CMK (cell line): ENCODE measurements around the gene TNIP2.
"Not testable (repeated sequence)": the region's sequence is repeated elsewhere in the genome, so short reads cannot be mapped to it uniquely, and the experiment has no call there.

Experiments
- DNase-seq: peaks from one replicate; pipeline ENCODE4 v3.0.0-alpha.2; 2010; ENCODE audit warnings: low read depth

TNIP2 gene

DNA sequence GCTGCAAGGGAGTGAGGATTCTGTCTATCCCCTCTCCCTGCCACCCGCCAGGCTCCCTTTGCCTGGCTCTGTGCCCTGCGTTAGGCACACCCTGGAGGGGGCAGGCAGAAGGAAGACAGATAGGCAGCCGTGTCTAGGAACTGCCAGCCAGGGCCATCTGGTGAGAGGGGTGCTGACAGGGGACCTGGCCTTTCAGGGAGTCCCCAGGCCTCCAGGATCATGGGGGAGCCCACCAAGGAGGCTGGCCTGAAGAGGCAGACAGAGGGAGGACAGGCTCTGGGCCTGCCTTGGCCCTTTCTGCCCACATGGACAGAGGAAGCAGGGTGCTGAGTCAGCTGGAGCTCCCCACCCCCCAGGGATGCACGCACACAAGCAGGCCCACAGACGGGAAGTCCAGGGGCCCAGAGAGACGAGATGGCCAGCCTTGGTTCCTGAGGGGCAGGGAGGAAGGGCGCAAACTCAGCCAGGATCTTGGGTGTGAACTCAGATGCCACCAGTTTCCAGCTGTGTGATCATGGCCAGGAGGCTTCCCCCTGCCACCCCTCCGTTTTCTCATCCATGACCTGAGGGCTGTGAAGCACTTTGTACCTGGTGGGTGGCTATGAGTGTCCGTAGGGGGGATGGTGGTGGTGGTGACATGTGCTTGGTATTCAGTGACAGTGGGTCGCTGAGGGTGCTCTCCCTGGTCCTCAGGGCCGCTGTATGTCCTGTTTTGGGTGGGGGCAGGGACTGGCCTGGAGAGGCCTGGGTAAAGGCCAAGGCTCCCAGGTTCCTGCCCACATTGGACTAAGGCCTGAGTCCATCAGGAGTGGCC lies 38.6 kb upstream of the TNIP2 start:
- no peak for DNase-seq

DNA sequence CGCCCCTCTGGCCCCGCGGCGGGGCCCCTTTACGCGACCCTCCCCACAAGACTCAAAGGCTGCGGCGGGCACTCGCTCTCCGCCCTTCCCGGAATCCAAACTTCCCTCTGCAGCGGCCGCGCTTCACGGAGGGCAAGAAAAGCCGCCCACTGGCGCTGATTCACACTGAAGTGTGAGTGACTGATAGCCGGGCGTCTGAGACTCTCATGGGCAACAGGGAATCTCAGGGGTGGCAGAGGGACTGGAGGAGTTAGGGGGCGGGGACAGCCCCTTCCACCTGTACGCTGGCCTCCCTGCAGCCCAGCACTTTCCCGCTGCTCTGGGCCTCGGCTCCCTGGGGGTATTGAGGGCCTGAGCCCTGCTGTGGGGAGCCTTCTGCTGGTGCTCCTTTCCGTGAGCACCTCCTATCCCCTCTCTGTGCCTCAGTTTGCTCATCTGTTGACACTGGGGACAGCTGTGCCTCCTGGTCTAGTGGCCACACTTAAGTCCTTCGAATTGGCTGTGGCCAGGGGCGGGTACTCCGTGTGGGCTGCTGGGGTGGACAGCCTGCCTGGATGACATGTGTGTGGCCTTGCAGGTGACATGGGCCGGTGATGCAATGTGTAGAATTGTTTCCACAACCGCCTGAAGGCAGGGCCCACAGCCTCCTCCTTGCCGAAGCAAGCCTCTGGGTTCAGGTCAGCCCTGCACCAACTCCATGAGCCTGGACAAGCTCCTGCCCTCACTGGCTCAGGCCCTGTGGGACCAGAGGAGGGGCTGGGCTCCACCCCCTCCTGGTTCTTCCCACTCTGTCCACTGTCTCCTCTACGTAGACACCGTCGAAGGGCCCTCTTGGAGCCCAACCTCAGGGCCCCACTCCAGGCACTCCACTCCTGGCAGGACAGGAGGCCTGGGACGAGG lies 37.7 kb upstream of the TNIP2 start:
- DNase-seq: no peak

DNA sequence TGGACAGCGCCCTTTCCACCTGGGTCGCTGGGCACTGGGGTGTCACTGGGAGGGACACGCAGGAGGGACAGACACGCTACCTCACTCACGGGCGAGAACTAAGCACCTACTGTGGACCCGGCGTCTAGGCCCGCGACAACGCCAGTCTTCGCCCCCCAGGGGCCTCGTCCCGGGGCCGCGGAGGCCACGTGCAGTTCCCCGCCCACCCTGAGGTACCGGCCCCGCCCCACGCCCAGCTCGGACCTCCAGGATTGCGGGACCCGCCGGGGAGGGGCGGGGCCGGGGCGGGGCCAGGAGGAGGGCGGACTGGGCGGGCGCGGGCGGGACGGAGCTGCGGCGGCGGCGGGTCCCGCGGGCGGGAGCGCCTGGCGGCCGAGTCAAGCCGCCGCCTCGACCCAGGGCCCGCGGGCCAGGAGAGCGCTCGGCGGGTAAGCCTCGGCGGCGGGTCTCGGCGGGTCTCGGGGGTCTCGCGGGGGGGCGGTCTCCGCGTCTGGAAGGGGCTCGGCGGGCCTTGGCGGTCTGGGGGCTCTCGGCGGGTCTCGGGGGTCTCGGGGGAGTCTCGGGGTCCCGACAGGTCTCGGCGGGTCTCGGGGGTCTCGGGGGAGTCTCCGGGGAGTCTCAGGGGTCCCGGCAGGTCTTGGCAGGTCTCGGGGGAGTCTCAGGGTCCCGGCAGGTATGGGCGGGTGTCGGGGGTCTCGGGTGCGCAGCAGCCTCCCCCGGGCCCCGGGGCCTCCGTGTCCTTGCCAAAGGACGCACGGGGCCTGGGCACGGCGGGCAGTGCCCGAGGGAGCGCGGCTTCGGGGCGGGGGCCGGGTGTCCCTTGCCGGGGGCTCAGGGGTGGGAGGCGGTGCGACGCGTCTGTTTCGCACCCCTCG lies 36.8 kb upstream of the TNIP2 start, which contains the start of gene SH3BP2:
TSS of gene SH3BP2 (plus strand) at position 375 of the 875 bp plus-strand sequence. CDS start 27,533 bp downstream, outside the sequence.
- no peak for DNase-seq

DNA sequence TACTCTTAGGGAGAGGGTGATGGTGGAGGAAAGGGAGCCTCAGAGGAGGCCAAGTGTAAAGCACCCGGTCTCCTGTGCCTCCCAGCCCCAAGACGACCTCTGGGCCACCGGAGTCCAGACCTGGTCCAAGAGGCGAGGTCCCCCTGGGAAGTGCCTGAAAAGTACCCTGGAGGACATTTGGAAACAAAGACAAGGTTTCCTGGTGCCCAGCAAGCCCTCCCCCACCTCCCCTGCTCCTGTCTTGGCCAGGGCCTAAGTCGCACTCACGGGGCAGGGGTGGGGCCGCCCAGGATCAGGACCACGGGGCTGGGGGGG lies 36.2 kb upstream of the TNIP2 start:
- DNase-seq: no peak

DNA sequence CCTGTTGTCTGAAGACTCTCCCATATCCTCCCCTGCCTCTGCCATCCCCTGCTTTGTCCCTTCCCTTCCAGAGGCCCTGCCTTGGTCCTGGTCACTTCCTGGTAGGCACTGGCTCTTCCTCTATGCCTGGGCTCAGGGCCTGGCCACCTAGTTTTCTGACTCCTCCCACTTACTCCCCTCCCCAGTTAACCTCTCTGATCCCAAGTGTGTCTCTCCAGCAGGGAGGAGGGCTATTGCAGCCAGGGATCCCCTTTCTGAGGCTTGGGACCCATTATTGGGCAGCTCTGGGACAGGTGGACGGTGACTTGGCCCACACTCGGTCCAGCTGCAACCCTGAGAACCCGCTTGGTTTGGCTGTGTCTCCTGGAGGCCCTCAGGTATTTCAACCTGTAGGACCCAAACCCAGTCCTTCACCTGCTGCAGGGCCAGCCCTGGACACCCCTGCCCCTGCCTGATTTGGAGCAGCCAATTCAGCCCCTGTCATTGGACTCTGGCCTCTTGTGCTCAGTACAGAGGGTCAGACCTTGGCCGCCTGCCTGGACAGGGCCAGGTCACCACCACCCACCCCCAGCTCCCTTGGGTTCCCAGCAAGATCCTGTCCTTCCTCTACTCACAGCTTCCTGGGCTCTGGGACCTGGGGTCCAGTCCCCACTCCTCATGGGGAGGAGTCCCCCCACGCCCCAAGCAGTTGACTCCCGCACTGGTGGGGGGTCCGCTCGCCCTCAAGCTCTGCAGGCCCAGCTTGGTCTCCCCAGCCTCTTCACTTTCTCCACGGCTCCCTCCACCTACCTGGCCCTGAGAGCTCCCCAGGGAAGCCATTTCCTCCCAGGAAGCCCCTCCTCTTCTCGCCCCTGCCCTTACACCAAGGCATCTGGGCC lies 35.6 kb upstream of the TNIP2 start:
- DNase-seq: no peak

DNA sequence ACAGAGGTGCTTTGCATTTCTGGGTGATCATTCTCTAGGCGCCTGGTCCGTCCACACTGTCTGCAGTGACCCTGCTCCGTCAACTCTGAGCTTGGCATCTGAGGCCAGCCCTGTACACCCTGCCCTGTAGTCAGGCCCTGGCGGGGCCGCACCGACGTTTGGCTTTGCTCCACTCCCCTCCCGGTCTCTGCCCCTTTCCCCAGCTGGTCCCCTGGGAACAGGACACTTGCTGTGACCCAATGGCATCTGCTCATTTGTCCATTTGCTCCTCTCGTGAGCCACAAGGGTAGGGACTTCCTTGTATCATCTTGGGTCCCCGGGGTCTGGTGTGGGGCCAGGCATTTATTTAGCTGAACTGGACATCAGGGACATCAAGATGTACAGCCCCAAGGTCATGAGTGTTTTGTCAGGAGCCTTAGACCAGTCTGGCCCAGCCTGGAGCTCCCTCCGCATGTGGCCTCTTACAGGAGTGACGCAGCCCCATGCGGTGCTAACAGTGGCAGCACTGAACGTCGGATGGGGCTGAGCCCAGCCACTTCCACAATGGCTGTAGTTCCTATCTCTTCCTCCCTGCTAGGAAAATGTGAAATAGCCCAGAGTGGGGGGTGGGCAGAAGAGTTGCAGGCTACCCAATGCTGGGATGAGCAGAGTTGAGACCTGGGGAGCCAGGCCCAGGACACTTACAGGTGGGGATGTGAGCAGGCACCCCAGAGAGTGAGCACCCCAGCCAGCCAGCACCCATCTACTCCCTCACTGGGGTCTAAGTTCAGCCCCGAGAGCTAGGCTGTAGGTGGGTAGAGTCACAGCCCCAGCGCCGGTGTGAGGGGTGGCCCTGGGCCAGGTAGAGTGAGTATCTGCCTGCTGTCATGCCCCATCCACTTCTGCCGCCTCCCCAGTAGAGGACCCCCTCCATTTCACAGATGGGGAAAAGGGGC lies 34.7 kb upstream of the TNIP2 start:
- no peak for DNase-seq

DNA sequence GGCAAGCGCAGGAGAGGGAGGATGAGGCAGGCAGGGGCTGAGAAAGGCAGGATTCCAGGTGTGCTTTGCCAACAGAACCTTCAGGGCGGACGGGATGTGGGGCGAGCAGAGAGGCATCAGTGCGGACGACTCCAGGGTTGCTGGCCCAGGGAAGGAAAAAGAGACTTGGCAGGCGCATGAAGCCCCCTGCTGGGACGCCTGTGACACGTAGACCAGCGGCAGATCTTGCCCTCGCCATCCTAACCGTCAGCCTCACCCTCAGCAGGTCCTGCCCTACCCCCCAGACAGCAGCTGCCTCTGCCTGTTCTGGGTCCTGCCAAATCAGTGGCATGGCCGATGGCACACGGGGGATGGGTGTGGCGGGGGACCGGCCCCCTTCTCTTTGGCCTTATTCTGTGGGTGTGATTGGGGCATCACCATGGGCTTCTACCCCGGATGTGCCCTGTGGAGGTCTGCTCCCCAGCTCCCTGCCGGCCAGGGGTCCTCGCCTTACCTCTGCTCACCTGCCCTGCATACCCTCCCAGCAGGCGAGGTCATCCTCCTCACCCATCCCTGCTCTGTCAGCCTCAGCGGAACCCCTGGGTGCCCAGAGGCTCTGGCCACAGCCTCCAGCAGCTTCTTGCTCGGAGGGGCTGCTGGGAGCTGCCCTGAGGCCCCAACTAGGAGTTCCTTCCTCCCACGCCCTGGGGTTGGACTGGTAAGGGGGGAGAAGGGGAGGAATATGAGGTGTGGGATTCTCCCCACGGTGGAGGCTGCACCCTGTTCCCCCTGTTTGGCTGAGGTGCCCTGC lies 33.9 kb upstream of the TNIP2 start:
- DNase-seq: no peak

DNA sequence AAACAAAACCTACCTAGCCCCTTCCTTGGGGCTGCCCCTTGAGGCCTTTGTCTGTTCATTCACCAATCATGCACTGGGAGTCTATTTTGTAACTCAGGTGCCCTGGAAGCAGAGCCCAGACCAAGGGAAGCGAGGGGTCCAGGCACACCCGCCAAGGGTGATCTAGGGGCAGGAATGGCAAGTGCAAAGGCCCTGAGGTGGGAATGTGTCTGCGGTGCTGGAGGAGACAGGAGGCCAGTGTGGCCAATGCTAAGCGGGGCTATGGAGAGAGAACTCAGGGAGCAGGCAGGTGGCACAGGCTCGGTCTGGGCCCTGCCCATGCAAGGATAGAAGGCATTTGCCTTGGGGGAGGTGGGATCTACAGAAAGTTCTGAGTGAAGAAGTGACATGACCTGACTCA lies 33.2 kb upstream of the TNIP2 start:
- no peak for DNase-seq

DNA sequence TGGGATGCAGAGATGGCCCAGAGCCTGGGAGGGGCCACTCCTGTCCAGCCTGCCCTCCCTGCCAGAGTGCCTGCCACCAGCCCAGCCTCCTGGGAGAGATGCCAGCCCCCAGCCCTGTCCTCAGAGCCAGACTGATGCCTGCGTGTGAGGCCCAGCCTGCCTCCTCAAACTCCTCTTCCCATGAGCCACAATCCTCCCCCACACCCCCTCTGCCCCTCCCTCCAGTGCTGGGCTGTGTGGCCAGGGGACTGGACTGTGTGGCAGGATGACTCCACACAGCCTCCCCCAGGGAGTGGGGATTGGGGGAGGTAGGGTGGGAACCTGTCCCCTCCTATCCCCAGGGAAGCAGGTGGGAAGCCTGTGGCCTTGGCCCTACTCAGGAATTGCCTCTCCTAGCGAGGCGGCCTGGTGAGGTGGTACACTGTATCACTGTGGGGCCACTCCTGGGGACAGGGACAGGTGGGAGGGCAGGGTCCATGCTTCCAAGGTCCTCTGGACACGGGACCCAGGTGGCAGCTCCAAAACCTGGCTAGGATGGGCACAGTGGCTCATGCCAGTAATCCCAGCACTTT lies 32.5 kb upstream of the TNIP2 start:
- no peak for DNase-seq

DNA sequence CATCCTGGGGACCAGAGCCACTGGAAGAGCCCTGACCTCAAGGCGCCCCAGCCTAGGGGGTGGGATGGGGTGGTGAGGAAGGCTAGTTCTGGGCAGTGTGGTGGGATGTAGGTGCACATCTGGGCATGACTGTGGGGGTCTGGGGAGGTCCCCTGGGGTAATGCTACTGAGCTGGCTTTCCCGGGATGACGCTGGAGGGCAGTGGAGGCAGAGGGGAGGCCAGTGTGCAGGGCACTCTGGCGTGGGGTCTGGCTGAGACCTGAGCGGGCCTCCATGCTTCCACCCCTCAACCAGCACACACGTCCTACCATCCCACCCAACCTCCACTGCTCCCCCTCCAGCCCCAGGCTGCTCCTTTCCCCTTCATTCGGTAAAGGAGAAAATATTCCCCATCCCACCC lies 32.0 kb upstream of the TNIP2 start:
- DNase-seq: no peak

DNA sequence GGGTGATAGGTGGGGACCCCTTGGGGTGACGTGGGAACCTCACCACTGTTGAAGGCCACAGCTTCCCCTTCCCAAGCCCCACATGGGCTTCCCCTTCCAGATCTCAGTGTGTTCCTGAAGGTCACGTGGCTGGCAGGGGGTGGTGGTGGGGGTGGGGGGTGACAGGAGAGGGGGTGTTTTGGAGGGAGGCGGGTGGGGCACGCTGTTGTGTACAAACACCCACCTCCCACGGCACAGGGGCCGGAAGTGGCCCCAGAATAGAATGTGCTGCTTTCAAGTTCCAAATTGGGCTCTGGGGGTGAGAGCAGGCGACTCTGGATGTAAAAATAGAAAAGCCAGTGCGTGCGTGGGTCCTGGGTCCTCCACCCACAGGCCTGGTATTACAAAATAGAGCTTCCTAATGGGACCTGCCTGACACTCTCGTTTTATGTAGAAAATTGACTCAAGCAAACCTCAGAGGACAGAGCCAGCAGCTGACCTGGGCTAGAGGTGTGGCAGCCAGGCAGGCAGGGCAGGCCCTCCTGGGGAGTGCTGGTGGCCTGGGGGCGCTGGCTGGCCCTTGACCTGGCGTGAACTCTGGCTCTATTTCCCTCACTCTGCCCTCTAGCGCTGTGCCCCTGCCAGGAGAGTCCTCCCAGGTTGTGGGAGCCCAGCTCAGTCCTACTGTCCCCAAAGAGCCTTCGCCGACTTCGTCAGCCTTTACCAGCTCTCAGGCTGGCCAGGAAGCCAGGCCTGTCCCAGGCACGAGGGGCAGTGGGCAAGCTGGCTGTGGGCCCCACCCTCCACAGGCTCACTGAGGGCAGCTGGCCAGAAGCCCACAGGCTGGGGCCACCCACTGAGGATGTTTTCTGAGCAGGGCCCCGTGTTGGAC lies 31.3 kb upstream of the TNIP2 start:
- peak; percentile 95 for DNase-seq

DNA sequence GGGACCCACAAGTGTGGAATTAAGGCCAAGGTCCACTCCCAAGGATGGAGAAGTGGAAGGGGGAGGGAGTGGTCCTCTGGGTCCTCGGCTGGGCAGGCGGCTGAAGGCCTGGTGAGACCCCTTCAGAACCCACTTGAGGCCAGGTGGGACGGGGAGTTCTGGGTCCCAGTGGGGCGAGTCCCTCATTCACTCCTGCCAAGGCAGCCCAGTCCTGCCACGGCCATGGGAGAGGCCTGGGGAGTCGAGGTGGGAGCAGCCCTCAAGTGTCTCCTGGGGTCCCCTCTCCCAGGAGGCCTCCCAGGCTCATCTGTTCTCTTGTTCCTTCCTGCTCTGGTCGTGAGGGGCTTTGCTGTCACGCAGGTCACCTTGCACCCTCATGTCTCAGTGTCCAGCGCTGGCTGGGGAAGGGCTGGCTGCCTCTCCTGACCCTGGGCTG lies 30.7 kb upstream of the TNIP2 start:
- no peak for DNase-seq

DNA sequence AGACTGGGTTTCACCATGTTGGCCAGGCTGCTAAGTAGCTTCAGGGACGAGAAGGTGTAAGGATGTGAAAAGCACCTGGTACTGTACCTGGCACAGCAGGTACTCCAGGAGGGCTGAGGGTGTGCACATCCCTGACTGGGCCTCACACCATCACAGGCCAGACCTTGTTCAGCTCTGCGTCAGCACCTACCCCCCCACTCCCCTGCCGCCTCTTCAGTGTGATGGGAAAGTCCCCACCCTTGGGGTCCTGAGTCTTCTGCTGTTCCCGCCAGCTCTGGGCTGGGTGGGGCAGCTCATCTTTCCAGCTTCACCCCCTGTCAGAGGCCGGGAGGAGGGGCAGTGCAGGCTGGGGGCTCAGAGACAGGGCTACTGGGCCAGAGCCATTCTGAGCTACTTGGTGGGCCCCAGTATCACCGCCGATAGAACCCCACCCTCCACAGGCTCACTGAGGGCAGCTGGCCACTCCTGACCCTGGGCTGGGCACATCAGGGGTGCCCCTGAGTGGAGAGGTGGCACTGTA lies 30.1 kb upstream of the TNIP2 start:
- no peak for DNase-seq

DNA sequence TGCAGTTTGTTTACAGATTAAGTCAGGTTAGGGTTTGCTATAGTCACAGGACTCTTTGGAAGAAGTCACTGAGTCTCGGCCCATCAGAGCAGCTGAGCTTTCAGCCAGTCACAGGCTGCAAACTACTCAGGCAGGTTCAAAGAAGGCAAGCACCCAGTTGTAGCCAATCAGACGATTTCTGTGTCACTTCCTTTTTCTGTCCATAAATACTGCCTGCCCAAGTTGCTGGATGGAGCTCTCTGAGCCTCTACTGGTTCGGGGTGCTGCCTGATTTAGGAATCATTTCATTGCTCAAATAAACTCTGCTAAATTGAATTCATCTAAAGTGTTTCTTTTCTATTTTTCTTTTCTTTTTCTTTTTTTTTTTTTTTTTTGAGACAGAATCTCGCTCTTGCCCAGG lies 29.5 kb upstream of the TNIP2 start:
- DNase-seq: no peak

DNA sequence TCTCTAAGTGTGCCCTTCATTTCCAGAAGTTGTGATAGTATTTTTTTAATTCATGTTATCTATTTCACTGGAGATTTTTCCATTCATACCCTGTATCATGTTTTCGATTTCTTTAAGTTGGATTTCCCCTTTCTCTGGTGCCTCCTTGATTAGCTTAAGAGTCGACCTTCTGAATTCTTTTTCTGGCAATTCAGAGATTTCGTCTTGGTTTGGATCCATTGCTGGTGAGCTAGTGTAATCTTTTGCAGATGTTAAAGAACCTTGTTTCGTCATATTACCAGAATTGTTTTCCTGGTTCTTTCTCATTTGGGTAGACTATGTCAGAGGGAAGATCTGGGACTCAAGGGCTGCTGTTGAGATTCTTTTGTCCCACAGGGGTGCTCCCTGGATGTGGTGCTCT lies 27.7 kb upstream of the TNIP2 start:
- DNase-seq: no peak

DNA sequence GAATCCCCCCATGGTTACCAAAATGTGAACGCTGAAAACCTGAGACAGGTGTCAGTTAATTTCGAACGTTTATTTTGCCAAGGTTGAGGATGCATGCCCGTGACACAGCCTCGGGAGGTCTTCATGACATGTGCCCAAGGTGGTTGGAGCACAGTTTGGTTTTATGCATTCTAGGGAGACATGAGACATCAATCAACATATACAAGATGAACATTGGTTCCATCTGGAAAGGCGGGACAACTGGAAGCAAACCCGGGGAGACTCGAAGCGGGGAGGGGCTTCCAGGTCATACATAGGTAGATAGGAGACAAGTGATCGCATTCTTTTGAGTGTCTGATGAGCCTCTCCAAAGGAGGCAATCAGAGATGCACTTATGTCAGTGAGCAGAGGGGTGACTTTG lies 25.8 kb upstream of the TNIP2 start:
- DNase-seq: no peak

DNA sequence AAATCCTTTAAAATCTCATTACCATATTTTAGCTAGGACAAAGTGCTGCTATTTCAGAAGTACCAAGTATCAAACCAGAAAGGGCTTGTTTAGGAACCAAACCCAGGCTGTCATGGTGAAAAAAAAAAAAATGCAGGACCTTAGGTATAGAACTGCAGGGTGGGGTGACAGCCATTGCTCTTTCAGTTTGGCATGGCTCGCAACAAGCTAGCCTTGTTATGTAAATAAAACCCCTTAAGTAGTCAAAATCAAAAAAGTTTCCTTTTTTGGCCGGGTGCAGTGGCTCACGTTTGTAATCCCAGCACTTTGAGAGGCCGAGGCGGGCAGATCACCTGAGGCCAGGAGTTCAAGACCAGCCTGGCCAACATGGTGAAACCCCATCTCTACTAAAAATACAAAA lies 24.5 kb upstream of the TNIP2 start:
- not testable (repeated sequence) for DNase-seq

DNA sequence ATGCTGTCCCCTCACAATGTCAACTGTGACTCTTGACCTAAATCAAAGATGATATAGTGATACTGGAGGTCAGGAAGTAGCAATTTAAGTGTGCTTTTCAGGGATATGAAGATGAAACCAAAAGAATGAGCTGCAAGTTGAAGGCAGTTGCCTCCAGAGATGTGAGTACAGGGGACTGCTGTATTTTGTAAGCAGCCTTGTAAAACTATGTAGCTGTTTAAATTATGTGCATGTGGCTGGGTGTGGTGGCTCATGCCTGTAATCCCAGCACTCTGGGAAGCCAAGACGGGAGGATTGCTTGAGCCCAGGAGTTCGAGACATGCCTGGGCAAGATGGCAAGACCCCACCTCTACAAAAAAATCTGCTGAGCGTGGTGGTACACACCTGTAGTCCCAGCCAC lies 15.1 kb upstream of the TNIP2 start:
- no peak for DNase-seq
